Subcutaneous adipose tissue (tissue), 4 donors: ENCODE results near the gene GRPEL1. TPM values are rescaled to one million over a fixed set of nuclear protein-coding genes. Genes with fewer than 3 reads are reported as not detected.

Experiments used
- CTCF ChIP-seq: fragments of 450-650 bp; IDR thresholded peaks from one replicate; pipeline ENCODE4 v1.5.1; 2016; ENCODE audit warnings: low read depth, mild to moderate bottlenecking, control low read depth, antibody characterized with exemption, moderate library complexity
- total RNA-seq, 4 donors: library from RNA; depleted of rRNA; stranded (reverse); fragments of >200 nt; gene quantifications; one replicate each; pipeline ENCODE4 v1.1.0, GENCODE V29; 2016

The GRPEL1 gene
- total RNA-seq, 4 donors from 2014 or later, result 15.0 to 21.4 (median 19.5) TPM

- no peak for TF ChIP-seq CTCF
These were observed 16.0 kb downstream of the GRPEL1 start for GRCh38 chr4:7051905-7052304.

- no peak for TF ChIP-seq CTCF
These were observed 16.7 kb downstream of the GRPEL1 start for GRCh38 chr4:7051144-7051495.

- TF ChIP-seq CTCF, result no peak
These were observed 17.3 kb downstream of the GRPEL1 start for GRCh38 chr4:7050481-7051143.

DNA sequence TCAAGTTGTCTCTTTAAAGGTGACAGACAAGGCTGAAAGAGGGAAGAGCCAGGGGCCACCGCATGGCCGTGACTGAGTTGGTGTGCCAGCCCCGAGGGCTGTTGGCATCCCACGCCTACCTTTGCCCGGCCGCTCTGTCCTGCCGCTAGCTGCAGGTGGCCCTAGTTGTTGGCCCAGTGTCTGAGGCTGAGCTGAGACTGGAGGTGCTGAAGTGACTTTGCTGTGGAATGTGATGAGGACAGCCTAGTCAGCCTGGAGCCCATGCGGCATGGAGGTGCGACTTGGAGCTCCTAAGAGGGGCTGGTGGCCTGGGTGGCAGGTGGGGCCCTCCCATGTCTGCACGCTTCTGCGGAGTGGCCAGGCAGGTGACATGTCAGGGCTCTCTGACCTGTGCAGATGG, 18.1 kb downstream of the GRPEL1 start:
- no peak for TF ChIP-seq CTCF

DNA sequence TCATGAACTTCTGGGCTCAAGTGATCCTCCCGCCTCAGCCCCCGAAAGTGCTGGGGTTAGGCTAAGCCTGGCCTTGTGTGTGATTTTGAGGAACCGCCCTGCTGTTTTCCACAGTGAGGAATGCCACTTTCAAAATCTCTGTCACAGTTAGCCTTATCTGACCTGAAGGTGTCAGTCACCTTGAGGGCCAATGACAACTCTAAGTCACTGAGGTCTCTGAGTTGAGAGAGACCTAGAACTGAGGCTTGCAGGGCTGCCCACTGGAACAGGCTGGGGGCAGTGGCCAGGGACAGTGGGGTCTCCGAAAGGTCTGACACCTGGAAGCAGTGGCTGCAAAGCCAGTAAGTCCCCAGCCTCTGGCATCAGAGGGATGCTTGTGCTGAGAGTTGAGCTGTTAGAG, 18.6 kb downstream of the GRPEL1 start:
- no peak for TF ChIP-seq CTCF

DNA sequence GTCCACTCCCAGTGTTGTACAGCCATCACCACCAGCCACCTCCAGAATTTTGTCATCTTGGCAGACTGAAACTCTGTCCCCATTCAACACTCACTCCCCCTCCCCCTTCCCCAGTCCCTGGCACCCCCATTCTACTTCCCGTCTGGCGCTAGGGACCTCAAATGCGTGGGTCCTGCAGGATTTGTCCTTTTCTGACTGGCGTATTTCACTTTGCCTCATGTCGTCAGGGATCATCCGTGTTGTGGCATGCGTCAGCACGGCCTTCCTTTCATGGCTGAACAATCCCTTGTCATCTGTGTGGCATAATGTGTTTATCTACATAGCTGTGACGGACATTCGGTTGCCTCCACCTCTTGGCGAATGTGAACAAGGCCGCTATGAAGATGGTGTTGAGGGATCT, 19.2 kb downstream of the GRPEL1 start:
- no peak for TF ChIP-seq CTCF

DNA sequence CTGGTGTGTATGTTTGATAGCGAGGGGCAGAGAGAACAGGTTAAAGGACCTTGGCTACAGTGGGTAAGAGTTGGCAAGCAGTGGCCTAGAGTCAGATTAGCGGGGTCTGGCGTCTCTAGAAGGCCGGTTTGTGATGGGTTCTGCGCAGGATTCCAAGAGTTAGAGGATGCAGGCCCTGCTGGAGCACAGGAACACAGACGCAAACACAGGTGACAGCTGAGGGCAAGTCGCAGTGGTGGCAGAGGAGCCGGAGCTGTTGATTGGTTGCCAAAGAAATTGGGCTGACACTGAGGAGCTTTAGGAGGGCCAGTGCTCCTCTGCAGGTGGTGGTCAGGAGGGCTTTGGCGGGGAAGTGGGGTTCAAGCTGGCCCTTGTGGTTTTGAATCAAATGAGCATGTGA, 20.9 kb downstream of the GRPEL1 start:
- TF ChIP-seq CTCF, result no peak
